Epidermal melanocyte (primary cell): ENCODE data around the gene ANAPC15.

ENCODE experiments used
- DNase-seq: peaks from one replicate; pipeline ENCODE4 v3.0.0; 2011; ENCODE audit warnings: low spot score; ENCODE audit not compliant: insufficient read length

ANAPC15 gene

DNA sequence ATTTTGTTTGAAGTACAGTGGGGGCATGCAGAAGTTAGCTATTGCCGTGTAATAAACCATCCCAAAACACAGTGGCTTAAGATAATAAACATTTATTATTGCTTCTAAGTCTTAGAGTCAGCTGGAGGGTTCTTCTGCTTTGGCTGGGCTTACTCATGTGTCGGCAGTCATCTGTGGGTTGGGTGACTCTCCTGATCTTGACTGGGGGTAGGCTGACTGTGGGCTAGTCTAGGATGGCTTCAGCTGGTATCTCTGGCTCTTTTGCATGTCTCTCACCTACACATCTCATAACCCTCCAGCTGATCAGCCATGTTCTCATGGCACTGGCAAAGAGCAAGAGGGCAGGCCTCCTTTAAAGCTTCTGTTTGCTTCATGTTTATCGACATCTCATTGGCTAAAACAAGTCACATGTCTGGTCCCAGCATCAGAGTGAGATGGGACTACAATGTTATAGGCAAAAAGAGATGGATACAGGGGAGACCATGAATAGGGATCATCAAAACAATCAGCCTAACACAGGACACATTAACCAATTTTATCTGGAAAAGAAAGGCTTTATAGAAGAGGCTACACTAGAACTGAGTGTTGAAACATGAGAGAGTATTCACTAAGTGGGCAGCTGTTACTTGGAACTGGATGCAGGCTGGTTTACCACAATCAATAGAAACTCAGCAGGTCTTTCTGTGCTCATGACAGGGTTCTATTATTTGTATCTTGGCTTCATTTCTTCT is 26.7 kb downstream of the ANAPC15 start:
- no peak for DNase-seq

DNA sequence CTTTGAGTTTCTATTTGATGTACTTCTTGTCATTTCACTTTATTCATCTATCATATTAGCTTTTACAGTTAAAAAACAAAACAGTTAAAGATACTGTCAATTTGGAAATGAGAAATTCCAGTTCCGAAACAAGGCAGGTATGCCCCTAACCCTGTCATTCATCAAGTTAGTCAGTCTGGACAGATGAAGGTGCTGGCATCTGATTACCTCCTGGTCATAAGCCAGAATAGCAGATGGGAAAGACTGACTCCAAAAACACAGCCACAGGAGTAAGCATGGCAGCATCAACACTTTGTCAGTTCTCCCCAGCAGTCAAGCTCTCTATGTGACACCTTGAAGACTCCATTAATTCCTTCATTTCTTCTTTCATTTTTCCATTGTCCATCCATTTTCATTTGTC is 27.5 kb downstream of the ANAPC15 start:
- no peak for DNase-seq

DNA sequence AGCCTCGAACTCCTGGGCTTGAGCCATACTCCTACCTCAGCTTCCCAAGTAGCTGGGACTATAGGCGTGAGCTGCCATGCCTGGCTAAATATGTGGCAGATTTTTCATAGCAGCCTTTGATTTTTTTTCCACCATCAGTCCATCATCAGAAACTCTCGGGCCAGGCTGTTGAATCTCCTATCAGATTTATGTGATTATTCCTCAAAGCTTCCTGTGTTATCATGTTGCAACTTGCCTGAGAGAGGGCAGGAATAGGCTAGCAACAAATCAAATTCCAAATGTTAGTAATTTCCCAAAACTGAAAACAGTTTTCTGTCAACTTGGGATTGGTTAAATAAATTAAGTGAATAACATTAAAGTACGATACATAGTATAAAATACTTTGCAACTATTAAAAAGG is 28.4 kb downstream of the ANAPC15 start:
- no peak for DNase-seq

- no peak for DNase-seq
These were observed 29.1 kb downstream of the ANAPC15 start for GRCh38 chr11:72083414-72083813.

DNA sequence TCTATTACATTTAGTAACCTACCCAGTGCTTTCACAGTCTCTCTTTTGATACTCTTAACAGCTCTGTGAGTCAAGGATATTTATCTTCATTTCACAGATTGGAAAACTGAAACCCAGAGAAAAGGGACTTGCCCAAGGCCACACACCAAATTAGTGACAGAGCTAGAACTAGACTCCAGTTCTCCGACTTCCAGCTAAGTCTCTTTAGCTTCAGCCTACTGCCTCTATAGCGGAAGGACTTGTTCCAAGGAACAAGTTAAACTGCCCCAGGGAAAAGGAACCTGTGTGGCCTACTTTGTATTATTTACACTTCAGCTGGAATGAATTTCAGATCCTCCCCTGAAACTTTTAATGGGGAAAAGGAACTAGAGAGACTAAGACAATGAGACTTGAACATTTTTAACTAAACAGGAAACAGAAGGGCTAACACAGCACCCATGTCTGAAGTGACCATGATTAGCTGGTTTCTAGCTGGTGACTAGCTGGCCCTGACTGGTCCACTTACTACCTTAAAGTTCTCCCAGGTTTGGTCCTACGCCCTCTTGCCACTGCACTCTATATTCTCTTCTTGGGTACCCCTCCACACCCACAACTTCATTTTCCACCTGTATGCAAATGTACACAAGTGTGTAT is 30.6 kb downstream of the ANAPC15 start:
- DNase-seq = no peak

GRCh38 chr11:72081184-72081644 is 31.3 kb downstream of the ANAPC15 start:
- no peak for DNase-seq

GRCh38 chr11:72080326-72081183 is 31.9 kb downstream of the ANAPC15 start, which contains the start of the genes LRRC51 and NUMA1:
TSS of gene LRRC51 (plus strand) at chr11:72080850. CDS start at chr11:72089084, 8,234 bp downstream.
TSS of gene NUMA1 (minus strand) at chr11:72080542. CDS start at chr11:72035943, 44,599 bp downstream.
- DNase-seq = peak; percentile 91

GRCh38 chr11:72079819-72080325 is 32.6 kb downstream of the ANAPC15 start:
- no peak for DNase-seq

DNA sequence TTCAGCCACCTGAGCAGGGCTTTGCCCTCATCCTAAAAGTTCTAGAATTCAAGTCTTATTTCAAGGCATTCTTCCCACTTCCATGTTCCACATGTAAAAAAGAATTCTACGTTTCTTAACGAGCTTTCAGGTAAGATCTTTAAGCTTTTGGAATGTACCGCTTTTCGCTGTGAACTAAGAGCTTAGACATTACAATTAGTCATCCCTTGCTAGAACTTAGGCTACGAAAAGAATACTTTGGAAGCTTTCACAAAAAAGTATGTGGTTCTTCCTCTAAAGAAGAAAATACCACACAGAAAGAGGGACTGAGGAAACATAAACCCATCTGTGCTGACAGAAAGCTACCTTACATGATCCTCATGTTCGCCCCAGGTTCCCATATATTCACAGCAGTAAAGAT is 34.0 kb downstream of the ANAPC15 start:
- DNase-seq = no peak

DNA sequence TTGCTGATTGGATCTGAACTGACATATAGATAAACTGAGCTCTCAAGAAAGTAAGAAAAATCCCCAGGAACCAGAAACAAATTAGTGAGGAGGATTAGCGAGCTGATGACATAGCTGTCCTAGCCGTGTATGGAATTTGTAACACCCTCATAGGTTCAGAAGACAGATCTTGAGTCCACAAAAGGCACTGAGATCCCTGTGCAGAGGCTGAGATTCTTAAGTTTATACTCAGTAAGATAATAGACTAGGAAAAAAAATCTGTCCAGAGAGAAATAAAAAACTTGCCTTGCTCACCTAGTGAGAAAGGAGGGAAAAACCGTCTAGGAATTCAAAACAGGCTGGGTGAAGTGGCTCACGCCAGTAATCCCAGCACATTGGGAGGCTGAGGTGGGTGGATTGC is 36.7 kb downstream of the ANAPC15 start:
- no peak for DNase-seq

- no peak for DNase-seq
These were observed 37.4 kb downstream of the ANAPC15 start for GRCh38 chr11:72075109-72075508.

DNA sequence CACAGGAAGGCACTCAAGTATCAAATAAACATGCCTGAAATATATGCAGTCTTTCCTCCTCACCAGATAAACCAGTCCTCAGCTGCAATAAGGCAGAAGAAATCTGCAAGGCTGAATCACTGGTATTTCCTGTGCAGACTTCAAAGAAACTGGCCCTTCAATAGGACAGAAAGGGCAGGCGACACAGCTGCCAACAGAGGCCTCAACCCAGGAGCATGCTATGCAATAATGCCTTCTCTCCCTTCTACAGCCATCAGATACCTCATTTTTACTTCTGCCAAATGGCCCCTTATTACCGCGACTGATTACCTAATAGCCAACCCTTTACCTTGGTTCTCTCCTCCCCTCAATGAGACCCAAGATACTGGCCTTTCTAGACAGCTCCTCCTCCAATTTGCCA is 40.1 kb downstream of the ANAPC15 start:
- no peak for DNase-seq

DNA sequence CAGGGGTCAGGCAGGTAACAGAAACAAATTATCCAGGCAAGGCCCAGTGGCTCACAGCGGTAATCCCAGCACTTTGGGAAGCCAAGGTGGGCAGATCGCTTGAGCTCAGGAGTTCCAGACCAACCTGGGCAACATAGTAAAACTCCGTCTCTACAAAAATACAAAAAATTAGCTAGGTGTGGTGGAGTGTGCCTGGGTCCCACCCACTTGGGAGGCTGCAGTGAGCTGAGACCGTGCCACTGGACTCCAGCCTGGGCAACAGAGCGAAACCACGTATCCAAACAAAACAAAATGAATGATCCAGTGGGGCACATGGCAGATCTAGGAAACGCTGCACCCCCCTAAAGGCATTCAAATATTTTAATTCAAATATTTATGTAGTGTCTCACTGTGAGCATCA is 42.0 kb downstream of the ANAPC15 start:
- DNase-seq = no peak

GRCh38 chr11:72069787-72070251 is 42.7 kb downstream of the ANAPC15 start:
- no peak for DNase-seq

DNA sequence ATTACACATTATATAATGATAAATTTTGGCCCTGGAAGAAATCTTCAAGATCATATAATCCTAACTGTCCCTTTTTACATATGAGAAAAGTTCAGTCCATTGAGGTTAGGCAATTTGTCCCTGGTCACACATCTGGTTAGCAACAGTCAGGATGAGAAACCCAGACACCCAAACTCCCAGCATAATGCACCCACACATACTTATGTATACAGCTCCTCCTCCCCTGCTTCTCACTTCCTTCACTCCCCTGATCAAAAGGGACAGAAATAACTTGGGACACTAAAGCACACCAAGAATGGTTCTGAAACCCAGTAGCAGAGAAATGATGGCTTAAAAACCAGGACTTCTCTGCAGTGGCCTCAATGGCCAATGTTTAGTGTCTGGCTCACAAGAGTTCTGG is 43.3 kb downstream of the ANAPC15 start:
- DNase-seq = no peak

DNA sequence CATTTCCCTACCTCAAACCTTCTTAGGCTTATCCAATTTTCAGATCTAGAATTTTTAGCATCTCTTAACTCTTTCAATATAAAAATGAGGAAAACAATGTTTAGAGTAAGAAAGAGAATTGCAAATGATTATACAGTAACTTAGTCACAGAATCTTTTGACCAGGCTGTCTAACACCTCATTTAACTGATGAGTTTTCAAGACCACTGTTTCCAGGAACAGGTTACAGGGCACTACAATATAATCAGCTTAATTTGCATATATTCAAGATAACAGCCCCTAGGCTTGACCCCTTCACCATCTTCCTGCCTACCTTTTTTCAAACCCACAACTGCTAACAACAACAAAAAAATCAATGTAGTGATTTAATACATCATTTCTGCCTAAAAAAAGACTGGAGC is 44.8 kb downstream of the ANAPC15 start:
- no peak for DNase-seq

GRCh38 chr11:72067266-72067665 is 45.2 kb downstream of the ANAPC15 start:
- no peak for DNase-seq

DNA sequence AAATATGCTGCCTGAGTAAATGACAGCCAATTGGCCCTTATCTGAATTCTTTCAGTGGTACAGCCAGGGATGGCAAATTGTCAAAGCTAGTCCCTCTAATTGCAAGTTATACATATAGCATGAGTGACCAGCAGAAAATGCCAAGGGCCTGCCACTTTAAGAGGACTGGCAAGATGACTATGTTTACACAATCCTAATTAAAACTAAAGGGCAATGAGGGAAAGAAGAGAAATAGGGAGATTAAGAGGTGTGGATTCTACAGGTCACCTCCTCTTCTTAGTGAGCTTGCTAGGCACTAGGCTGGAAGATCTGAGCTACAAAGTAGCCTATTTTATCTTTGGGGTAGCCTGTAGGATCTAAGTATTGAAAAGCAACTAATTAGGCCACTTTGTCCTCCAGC is 45.6 kb downstream of the ANAPC15 start:
- DNase-seq = no peak

GRCh38 chr11:72061739-72062396 is 50.6 kb downstream of the ANAPC15 start:
- DNase-seq = no peak
